PFSK-1 (cell line): ENCODE results near the gene ZBED4.

Experiments
- FOXP2 ChIP-seq: optimal IDR thresholded peaks from 2 replicates; pipeline ENCODE3; 2011; ENCODE audit warnings: borderline replicate concordance, control low read depth, inconsistent platforms; ENCODE audit not compliant: insufficient read depth; ENCODE audit errors: extremely low read length, extremely low read depth
- POLR2AphosphoS5 ChIP-seq: IDR thresholded peaks from 2 replicates; pipeline ENCODE4 v1.6.1; 2012; ENCODE audit warnings: low read depth, mild to moderate bottlenecking, control low read depth, low read length, moderate library complexity
- SIN3A ChIP-seq: IDR thresholded peaks from 2 replicates; pipeline ENCODE4 v1.6.1; 2012; ENCODE audit warnings: mild to moderate bottlenecking, low read length, moderate library complexity, borderline replicate concordance; ENCODE audit not compliant: insufficient read depth
- TAF1 ChIP-seq: IDR thresholded peaks from 2 replicates; pipeline ENCODE4 v1.6.1; 2012; ENCODE audit warnings: low read length, control low read depth, borderline replicate concordance; ENCODE audit not compliant: insufficient read depth
- TF ChIP-seq, protein P1 (sequence below), 2 experiments: IDR thresholded peaks; 2 replicates each; pipeline versions ENCODE4 v1.6.1 to v1.8.0; 2011 to 2012; ENCODE audit warnings: low read depth in 2 of 2, low read length in 2 of 2, control low read depth in 1 of 2, inconsistent platforms in 1 of 2, mild to moderate bottlenecking in 1 of 2, moderate library complexity in 1 of 2; ENCODE audit not compliant: insufficient read depth in 1 of 2

The ZBED4 gene

DNA sequence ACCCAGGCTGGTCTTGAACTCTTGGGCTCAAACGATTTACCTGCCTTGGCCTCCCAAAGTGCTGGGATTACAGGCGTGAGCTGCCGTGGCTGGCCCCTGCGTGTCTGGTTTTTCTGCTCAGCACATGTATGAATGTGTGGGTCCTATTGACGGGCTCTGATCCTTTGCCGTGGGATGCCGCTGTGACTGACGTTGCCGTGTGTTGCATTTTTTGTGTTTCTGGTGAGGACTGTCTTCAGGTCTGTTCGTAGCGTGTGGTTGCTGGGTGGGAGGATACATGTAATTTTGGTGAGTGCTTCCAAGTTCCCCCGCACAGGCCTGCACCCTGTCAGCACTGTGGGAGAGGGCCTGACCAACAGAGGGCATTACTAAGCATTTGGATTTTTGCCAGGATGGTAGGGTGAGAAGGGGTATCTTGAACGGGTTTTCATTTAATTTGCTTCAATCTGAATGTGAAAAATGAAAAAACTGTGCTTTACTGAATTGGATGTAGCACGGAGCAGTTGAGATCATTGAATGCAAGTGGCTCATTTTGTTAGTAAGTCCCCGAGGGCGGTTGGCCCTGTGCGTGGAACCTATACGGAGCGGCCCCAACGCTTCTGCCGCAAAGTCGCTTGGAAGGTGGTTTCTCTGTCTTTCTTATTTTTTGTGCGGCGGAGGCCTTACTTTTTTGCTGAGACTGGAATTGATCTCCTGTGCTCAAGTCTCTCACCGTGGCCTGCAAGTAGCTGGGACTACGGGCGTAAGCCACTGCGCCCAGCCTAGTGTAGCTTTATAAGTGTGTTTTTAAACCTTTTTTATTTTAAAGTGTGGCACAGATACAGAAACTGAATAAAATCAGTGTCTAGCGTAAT, 8.2 kb downstream of the ZBED4 start:
- TF ChIP-seq SIN3A (no peak), FOXP2 (no peak), TAF1 (no peak), POLR2AphosphoS5 (no peak)
- TF ChIP-seq, protein P1, sequence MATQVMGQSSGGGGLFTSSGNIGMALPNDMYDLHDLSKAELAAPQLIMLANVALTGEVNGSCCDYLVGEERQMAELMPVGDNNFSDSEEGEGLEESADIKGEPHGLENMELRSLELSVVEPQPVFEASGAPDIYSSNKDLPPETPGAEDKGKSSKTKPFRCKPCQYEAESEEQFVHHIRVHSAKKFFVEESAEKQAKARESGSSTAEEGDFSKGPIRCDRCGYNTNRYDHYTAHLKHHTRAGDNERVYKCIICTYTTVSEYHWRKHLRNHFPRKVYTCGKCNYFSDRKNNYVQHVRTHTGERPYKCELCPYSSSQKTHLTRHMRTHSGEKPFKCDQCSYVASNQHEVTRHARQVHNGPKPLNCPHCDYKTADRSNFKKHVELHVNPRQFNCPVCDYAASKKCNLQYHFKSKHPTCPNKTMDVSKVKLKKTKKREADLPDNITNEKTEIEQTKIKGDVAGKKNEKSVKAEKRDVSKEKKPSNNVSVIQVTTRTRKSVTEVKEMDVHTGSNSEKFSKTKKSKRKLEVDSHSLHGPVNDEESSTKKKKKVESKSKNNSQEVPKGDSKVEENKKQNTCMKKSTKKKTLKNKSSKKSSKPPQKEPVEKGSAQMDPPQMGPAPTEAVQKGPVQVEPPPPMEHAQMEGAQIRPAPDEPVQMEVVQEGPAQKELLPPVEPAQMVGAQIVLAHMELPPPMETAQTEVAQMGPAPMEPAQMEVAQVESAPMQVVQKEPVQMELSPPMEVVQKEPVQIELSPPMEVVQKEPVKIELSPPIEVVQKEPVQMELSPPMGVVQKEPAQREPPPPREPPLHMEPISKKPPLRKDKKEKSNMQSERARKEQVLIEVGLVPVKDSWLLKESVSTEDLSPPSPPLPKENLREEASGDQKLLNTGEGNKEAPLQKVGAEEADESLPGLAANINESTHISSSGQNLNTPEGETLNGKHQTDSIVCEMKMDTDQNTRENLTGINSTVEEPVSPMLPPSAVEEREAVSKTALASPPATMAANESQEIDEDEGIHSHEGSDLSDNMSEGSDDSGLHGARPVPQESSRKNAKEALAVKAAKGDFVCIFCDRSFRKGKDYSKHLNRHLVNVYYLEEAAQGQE (IDR thresholded peaks at IDR 0.05; ENCODE audit: insufficient read depth in 1 of 2, low read depth in 2 of 2, low read length in 2 of 2) = no peak

DNA sequence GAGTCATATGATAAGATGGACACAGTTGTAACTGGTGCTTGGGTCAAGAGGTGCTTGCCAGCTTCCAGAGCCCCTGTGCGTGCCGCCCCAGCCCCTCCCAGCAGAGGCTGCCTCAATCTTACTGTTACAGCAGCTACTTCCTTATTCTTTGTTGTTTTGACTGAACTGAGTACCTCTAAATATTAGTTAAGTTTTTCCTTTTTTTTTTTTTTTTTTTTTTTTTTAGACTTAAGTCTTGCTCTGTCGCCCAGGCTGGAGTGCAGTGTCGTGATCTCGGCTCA, 8.8 kb downstream of the ZBED4 start:
- TF ChIP-seq, protein P1 (IDR thresholded peaks at IDR 0.05; ENCODE audit: insufficient read depth in 1 of 2, low read depth in 2 of 2, low read length in 2 of 2) = no peak
- TF ChIP-seq TAF1 = no peak
- TF ChIP-seq POLR2AphosphoS5 = no peak
- TF ChIP-seq FOXP2 = no peak
- TF ChIP-seq SIN3A = no peak

DNA sequence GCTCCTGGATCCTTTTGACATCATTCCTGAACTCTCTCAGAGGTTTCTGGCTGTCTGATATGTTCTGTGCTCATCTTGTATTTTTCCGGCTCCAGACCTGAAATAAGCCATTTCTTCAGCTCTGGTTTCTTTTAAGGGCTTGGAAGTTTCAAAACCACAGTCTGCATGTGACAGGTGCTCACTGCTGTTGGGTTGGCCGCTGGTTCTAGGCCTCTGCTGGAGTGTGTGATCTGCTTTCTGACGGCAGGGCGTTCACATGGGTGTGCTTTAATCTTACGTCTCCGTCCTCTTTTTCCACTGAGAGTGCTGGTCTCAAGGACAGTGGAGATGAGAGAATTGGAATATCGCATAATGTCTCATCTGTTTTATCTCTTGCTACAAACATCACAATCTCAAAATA, 10.3 kb downstream of the ZBED4 start:
- TF ChIP-seq POLR2AphosphoS5 (no peak), FOXP2 (no peak), SIN3A (no peak), TAF1 (no peak)
- TF ChIP-seq, protein P1 (IDR thresholded peaks at IDR 0.05; ENCODE audit: insufficient read depth in 1 of 2, low read depth in 2 of 2, low read length in 2 of 2) = no peak

DNA sequence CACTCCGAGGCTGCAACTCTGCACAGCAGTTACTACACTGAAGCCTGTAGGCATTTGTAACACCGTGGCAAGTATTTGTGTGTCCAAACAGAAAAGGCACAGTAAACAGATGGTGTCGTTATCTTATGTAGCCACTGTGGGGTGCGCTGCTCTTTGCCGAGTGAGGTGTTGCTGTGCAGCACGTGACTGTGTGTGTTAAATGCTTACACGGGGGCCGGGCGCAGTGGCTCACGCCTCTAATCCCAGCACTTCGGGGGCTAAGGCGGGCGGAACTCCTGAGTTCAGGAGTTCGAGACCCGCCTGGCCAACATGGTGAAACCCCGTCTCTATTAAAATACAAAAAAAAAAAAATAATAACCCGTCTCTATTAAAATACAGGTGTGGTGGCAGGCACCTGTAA, 11.5 kb downstream of the ZBED4 start:
- no peak for TF ChIP-seq POLR2AphosphoS5
- TF ChIP-seq FOXP2 = no peak
- TF ChIP-seq, protein P1 (IDR thresholded peaks at IDR 0.05; ENCODE audit: insufficient read depth in 1 of 2, low read depth in 2 of 2, low read length in 2 of 2) = no peak
- no peak for TF ChIP-seq SIN3A
- no peak for TF ChIP-seq TAF1

DNA sequence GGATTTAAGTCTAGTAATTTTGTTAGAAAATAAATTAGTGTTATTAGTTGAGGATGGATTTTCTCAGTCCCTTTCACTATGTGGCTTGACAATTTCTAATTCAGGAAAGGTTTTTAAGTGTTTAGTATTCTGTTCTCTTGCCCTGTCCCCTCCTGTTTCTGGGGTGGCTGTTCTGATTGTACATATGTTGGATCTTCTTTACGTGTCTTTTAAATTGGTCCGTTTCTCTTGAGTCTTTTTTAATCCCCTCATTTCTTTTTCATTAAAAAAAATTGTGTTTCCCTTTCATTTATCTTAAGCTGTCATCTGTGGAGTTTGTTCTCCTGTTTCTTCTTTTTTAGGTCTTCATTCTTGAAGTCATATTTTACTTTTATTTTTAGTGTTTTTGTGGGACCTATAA, 12.5 kb downstream of the ZBED4 start:
- TF ChIP-seq SIN3A = no peak
- TF ChIP-seq FOXP2 = no peak
- no peak for TF ChIP-seq POLR2AphosphoS5
- no peak for TF ChIP-seq TAF1
- TF ChIP-seq, protein P1 (IDR thresholded peaks at IDR 0.05; ENCODE audit: insufficient read depth in 1 of 2, low read depth in 2 of 2, low read length in 2 of 2) = no peak
